Activated T-helper 2 cell treated with anti-CD3 and anti-CD28 coated beads, Interferon-gamma antibody, Interleukin-2, Interleukin-4, amounts not matched to agents 10 μg/mL and 5 μg/mL and 100 μg/mL, durations not matched to agents 14 hours and 24 hours and 36 hours (primary cell): ENCODE data around the gene LRRC23. TPM values are rescaled to one million over a fixed set of nuclear protein-coding genes. Genes with fewer than 3 reads are reported as not detected.
"Not testable (repeated sequence)": the region's sequence is repeated elsewhere in the genome, so short reads cannot be mapped to it uniquely, and the experiment has no call there.

ENCODE experiments used
- DNase-seq: peaks from one replicate; pipeline ENCODE4 v3.0.0; 2021; ENCODE audit warnings: low spot score
- H3K27ac Mint-ChIP-seq: one replicate; pipeline ENCODE4 v1.8.0; 2021; ENCODE audit warnings: mixed read lengths
- H3K27me3 Mint-ChIP-seq: one replicate; pipeline ENCODE4 v1.8.0; 2021; ENCODE audit warnings: low read depth, mixed read lengths
- H3K36me3 Mint-ChIP-seq: one replicate; pipeline ENCODE4 v1.8.0; 2021; ENCODE audit warnings: low read depth, mixed read lengths
- H3K4me1 Mint-ChIP-seq: one replicate; pipeline ENCODE4 v1.8.0; 2021; ENCODE audit warnings: low read depth, mixed read lengths
- H3K4me3 Mint-ChIP-seq: one replicate; pipeline ENCODE4 v1.8.0; 2021; ENCODE audit warnings: low read depth, mild to moderate bottlenecking, moderate library complexity, mixed read lengths
- H3K9me3 Mint-ChIP-seq: one replicate; pipeline ENCODE4 v1.8.0; 2021; ENCODE audit warnings: mixed read lengths
- intact Hi-C: fragments of 100-400 bp; cut with micrococcal nuclease; formaldehyde crosslinking; loops from one replicate; pipeline ENCODE4 v1.15.1; 2023
- total RNA-seq: library from RNA; stranded (reverse); gene quantifications from 2 replicates; pipeline ENCODE4 v1.2.3, GENCODE V29; 2022

The LRRC23 gene
- total RNA-seq, 1 donor from 2014 or later: 4.7 TPM

DNA sequence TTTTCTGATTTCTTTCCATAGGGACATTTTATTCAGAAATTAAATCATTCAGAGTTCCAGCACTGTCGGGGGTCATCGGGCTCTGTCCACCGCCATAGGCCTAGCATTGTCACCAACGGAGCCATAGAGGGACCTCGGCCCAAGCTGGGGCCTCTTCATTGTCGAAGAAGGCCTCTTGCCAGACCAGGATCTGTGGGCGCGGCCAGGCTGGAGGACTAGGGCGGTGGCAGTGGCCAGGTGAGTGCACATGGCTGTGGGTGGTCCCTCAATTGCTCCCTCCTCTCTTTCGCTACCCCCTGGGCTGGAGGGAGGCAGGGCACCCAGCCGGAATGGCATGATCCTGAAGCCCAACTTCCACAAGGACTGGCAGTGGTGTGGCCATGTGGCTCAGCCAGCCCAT, 20.9 kb upstream of the LRRC23 start:
- Mint-ChIP-seq H3K36me3 (peaks cover 30% of the 10 kb centered on the region), H3K4me1 (no peaks in the 10 kb centered on the region), H3K9me3 (no peaks in the 10 kb centered on the region), H3K27me3 (no peaks in the 10 kb centered on the region), H3K4me3 (no peak overlapping the region), H3K27ac (no peak overlapping the region)
- DNase-seq: no peak
- intact Hi-C loops: no loop called here

DNA sequence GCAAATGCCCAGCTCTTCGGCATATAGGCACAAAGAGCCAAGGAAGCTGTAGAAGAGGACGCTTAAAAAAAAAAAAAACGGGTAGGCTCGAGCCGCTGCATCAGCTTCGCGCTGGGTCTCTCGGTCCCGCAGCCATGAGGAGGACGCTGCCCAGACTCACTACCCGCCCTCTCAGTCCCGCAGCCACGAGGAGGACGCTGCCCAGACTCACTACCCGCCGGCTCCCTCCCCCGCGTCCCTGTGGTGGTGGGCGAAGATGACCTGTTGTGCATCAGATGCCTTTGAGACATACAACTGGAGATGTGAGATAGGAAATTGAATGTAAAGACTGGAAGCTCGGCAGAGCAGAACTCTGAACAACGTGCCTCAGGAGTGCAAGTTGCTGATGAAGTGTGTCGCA, 20.1 kb upstream of the LRRC23 start:
- DNase-seq: no peak
- intact Hi-C loops: no loop called here
- peaks cover 30% of the 10 kb centered on the region for H3K36me3 Mint-ChIP-seq
- H3K27ac Mint-ChIP-seq: no peak overlapping the region
- H3K9me3 Mint-ChIP-seq: no peaks in the 10 kb centered on the region
- no peaks in the 10 kb centered on the region for H3K4me1 Mint-ChIP-seq
- no peak overlapping the region for H3K4me3 Mint-ChIP-seq
- H3K27me3 Mint-ChIP-seq: no peaks in the 10 kb centered on the region

DNA sequence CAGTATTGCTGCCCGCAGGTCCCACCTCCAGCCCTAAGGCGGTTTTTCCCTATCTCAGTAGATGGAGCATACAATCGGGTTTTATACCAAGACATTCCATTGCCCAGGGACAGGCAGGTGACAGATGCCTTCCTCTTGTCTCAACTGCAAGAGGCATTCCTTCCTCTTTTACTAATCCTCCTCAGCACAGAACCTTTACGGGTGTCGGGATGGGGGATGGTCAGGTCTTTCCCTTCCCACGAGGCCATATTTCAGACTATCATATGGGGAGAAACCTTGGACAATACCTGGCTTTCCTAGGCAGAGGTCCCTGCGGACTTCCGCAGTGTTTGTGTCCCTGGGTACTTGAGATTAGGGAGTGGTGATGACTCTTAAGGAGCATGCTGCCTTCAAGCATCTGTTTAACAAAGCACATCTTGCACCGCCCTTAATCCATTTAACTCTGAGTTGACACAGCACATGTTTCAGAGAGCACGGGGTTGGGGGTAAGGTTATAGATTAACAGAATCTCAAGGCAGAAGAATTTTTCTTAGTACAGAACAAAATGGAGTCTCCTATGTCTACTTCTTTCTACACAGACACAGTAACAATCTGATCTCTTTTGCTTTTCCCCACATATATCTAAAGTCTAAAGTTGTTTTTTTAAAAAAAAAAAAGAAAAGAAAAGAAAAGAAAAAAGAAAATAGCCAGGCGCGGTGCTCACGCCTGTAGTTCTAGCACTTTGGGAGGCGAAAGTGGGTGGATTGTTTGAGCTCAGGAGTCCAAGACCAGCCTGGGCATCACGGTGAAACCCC, 18.2 kb upstream of the LRRC23 start:
- H3K27me3 Mint-ChIP-seq, intact Hi-C loops, H3K9me3 Mint-ChIP-seq, H3K27ac Mint-ChIP-seq, H3K4me1 Mint-ChIP-seq, DNase-seq, H3K4me3 Mint-ChIP-seq: not testable (repeated sequence)
- H3K36me3 Mint-ChIP-seq: peaks cover 32% of the 10 kb centered on the region

DNA sequence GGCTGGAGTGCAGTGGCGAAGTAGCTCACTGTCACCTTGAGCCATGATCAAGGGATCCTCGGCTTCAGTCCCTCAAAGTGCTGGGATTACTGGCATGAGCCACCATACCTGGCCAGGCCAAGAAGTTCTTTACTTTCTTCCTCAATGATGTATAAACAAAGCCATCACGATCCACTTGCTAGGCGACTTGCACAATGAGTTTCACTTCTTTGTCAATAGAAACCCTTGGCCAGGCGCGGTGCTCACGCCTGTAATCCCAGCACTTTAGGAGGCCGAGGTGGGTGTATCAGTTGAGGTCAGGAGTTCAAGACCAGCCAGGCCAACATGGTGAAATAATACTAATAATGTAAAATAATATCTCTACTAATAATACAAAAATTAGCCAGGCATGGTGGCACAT, 17.2 kb upstream of the LRRC23 start:
- Mint-ChIP-seq H3K36me3 (peaks cover 35% of the 10 kb centered on the region), H3K9me3 (no peaks in the 10 kb centered on the region), H3K4me3 (no peak overlapping the region), H3K4me1 (peaks cover 11% of the 10 kb centered on the region), H3K27me3 (no peaks in the 10 kb centered on the region), H3K27ac (no peak overlapping the region)
- intact Hi-C loops: no loop called here
- no peak for DNase-seq

DNA sequence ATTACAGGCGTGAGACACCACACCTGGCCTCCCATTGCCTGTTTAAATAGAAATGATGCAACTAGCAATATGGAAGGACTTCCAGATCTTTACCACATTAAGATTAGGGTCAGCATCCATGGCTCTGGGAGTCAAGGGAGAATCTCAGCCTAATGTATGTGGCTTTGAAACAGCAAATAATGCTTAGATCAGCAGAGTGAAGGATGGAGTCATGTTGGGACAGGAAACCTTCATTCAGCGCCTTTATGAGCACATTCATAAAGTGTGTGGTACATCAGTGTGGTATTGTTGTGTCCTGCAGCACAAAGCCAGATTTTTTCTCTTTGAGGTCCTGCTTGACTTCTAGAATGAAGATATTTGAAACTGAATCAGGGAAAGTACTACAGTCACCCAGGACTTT, 16.3 kb upstream of the LRRC23 start:
- Mint-ChIP-seq H3K9me3 (no peaks in the 10 kb centered on the region), H3K4me3 (no peak overlapping the region), H3K27ac (no peak overlapping the region), H3K36me3 (peaks cover 32% of the 10 kb centered on the region), H3K4me1 (peaks cover 13% of the 10 kb centered on the region), H3K27me3 (no peaks in the 10 kb centered on the region)
- intact Hi-C loops: no loop called here
- DNase-seq: no peak

DNA sequence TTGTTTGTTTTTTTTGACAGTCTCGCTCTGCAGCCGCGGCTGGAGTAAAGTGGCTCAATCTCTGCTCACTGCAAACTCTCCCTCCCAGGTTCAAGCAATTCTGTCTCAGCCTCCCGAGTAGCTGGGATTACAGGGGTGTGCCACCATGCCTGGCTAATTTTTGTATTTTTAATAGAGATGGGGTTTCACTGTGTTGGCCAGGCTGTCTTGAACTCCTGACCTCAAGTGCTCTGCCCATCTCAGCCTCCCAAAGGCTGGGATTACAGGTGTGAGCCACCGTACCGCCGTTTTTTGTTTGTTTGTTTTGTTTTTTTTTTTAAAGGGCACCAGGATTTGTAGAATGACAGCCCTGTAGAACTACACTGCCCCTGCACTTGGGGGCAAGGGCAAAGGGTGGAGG, 15.8 kb upstream of the LRRC23 start:
- DNase-seq, H3K27me3 Mint-ChIP-seq, H3K27ac Mint-ChIP-seq, H3K9me3 Mint-ChIP-seq, intact Hi-C loops, H3K4me3 Mint-ChIP-seq: not testable (repeated sequence)
- Mint-ChIP-seq H3K36me3 (peaks cover 32% of the 10 kb centered on the region), H3K4me1 (peaks cover 13% of the 10 kb centered on the region)

DNA sequence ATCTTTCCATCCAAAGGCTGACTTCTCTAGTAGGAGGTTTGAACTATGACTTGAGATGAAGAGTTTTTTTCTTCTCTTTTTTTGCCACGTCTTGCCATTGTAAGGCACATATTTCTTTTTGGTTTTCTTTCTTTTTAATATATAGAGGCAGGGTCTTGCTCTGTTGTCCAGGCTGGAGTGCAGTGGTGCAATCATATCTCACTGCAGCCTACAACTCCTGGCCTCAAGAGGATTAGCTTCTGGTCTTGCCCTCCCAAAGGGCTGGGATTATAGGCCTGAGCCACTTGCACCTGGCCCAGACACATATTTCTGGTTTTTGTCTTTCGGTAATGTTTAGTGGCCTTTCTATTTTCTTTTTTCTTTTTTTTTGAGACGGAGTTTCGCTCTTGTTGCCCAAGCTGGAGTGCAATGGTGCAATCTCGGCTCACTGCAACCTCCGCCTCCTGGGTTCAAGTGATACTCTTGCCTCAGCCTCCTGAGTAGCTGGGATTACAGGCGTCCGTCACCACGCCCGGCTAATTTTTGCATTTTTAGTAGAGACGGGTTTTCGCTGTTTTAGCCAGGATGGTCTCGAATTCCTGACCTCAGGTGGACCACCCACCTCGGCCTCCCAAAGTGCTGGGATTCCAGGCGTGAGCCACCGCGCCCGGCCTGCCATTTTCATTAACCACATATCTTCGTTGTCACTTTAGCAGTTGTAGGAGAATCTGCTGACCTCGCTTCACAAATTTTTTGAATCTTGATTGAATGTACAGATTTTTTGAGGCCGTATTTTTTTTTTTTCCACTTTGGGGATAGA, 14.6 kb upstream of the LRRC23 start:
- Mint-ChIP-seq H3K4me3 (peak overlapping the region; percentile 67), H3K36me3 (peaks cover 21% of the 10 kb centered on the region), H3K4me1 (peaks cover 13% of the 10 kb centered on the region), H3K27ac (peak overlapping the region; percentile 92)
- intact Hi-C loops: loop anchor here (5.0 kb wide), 1 partner anchor 103 kb away; the partner anchor contains the start of gene CD4
- DNase-seq, H3K27me3 Mint-ChIP-seq, H3K9me3 Mint-ChIP-seq: not testable (repeated sequence)

DNA sequence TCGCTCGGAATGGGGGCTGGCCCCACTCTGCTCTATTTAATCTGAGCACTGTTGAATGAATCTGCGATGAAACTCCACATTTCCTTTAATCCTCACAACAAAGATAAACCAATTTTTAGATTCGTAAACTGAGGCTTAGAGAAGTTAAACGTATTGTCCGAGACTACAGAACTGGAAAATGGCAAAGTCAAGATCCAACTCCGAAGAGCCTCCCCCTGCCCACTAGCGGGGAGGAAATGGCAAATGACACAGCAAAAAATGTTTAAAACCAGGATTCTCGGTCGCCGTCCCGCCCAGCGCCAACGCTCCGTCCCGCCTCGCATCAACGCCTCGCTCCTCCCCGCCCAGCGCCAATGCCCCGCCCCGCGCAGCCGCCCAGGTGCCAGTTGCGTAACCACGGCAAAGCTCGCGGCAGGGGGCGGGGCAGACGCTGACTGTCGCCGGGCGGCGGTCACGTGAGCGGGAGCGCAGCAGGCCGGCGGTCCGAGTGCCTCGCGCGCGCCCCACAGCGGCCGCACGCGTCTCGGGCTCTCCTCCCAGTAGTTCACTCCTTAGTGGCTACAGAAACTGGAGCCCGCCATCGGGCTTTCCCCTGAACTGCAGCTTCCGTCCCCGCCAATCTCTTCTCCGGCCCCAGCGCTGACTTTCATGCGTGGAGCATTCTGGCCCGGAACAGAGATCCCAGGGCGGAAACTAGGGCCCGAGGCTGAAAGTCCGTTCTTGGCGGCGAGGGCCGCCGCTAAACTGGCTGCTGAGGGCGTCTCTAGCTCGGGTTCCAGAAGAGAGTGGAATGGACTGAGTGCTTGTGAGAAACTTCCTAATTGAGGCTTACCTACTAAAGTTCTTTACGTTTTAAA, 13.6 kb upstream of the LRRC23 start:
- Mint-ChIP-seq H3K4me1 (peaks cover 13% of the 10 kb centered on the region), H3K27ac (peak overlapping the region; percentile 92), H3K27me3 (no peaks in the 10 kb centered on the region), H3K4me3 (peak overlapping the region; percentile 80), H3K9me3 (no peaks in the 10 kb centered on the region), H3K36me3 (peaks cover 14% of the 10 kb centered on the region)
- intact Hi-C loops: loop anchor here (1.0 to 5.0 kb wide), 5 partner anchors 13 to 104 kb away; partner anchors contain the start of genes CD4, LRRC23, RNU7-1 and SPSB2
- peak; percentile 98 for DNase-seq

DNA sequence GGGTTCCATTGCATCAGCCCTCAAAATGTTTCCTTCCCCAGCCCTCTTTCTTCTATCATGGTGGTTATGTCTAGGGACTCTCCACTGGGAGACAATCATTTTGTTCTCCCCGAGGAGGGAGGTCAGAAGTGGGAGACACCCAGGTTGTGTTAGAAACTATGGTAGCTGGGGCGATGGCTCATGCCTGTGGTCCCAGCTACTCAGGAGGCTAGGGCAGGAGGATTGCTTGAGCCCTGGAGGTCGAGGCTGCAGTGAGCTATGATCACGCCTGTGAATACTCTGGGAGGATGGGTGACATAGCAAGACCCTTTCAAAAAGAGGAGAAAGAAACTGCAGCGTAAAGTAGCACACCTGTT, 13.0 kb upstream of the LRRC23 start:
- no peaks in the 10 kb centered on the region for H3K27me3 Mint-ChIP-seq
- intact Hi-C loops: loop anchor here (1.0 to 5.0 kb wide), 5 partner anchors 13 to 104 kb away; partner anchors contain the start of genes CD4, LRRC23, RNU7-1 and SPSB2
- peaks cover 12% of the 10 kb centered on the region for H3K36me3 Mint-ChIP-seq
- H3K4me1 Mint-ChIP-seq: peaks cover 13% of the 10 kb centered on the region
- peak overlapping the region; percentile 80 for H3K4me3 Mint-ChIP-seq
- no peaks in the 10 kb centered on the region for H3K9me3 Mint-ChIP-seq
- H3K27ac Mint-ChIP-seq: peak overlapping the region; percentile 92
- DNase-seq: no peak

DNA sequence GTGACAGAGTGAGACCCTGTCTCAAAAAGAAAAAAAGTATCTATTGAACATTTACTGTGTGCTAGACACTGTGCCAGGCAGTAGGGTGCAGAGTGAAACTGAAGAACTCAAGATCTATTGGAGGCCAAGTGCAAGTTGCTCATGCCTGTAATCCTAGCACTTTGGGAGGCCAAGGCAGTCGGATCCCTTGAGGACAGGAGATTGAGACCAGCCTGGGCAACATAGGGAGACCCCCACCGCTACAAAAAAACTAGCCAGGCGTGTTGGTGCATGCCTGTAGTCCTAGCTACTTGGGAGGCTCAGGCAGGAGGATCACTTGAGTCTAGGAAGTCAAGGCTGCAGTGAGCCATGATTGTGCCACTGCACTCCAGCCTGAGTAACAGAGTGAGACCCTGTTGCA, 11.9 kb upstream of the LRRC23 start:
- not testable (repeated sequence) for H3K9me3 Mint-ChIP-seq, H3K4me3 Mint-ChIP-seq, H3K27ac Mint-ChIP-seq, DNase-seq, H3K27me3 Mint-ChIP-seq
- intact Hi-C loops: loop anchor here (5.0 kb wide), 1 partner anchor 105 kb away; the partner anchor contains the start of gene CD4
- H3K36me3 Mint-ChIP-seq: peaks cover 12% of the 10 kb centered on the region
- H3K4me1 Mint-ChIP-seq: peaks cover 13% of the 10 kb centered on the region

DNA sequence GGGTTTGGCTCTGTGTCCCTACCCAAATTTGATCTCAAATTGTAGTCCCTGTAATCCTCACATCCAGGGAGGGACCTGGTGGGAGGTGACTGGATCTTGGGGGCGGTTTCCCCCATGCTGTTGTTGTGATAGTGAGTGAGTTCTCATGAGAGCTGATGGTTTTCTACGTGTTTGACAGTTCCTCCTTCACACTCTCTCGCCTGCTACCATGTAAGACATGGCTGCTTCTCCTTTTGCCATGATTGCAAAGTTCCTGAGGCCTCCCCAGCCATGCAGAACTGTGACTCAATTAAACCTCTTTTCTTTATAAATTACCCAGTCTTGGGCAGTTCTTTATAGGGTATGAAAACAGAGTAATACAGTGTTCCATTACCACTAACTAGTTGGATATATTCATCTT, 10.3 kb upstream of the LRRC23 start:
- no peak for DNase-seq
- no peak overlapping the region for H3K4me3 Mint-ChIP-seq
- H3K4me1 Mint-ChIP-seq: peaks cover 13% of the 10 kb centered on the region
- no peaks in the 10 kb centered on the region for H3K9me3 Mint-ChIP-seq
- H3K27ac Mint-ChIP-seq: no peak overlapping the region
- H3K36me3 Mint-ChIP-seq: peaks cover 5% of the 10 kb centered on the region
- intact Hi-C loops: loop anchor here (5.0 kb wide), 1 partner anchor 107 kb away; the partner anchor contains the start of gene CD4
- no peaks in the 10 kb centered on the region for H3K27me3 Mint-ChIP-seq

DNA sequence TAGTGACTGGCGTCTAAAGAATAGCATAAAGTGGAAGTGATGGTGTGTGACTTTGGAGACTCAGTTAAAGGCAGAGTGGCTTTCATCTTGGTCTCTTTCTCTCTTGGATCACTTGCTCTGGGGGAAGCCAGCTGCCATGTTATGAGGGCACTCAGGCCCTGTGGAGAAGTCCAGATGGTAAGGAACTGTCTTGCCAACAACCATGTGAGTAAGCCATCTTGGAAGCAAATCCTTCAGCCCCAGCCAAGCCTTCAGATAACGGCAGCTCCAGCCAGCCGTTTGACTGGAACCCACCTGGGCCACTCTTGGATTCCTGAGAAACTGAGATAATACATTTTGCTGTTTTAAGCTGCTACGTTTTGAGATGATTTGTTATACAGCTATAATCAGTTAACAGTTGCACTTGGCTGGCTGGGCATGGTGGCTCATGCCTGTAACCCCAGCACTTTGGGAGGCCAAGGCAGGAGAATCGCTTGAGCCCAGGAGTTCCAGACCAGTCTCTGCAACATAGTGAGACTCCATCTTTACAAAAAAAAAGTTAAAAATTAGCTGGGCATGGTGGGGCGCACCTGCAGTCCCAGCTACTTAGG, 7.7 kb upstream of the LRRC23 start:
- peaks cover 8% of the 10 kb centered on the region for H3K4me1 Mint-ChIP-seq
- no peak overlapping the region for H3K27ac Mint-ChIP-seq
- H3K9me3 Mint-ChIP-seq: no peaks in the 10 kb centered on the region
- H3K36me3 Mint-ChIP-seq: no peaks in the 10 kb centered on the region
- no peak for DNase-seq
- H3K4me3 Mint-ChIP-seq: no peak overlapping the region
- no peaks in the 10 kb centered on the region for H3K27me3 Mint-ChIP-seq
- intact Hi-C loops: no loop called here
